Right atrium auricular region (tissue), 2 donors: ENCODE results near the gene MSANTD2. TPM values are rescaled to one million over a fixed set of nuclear protein-coding genes. Genes with fewer than 3 reads are reported as not detected.
A peak's percentile ranks its signal among the peaks of the same experiment; 100 is the strongest.

Experiments used
- DNase-seq: peaks from one replicate; pipeline ENCODE4 v3.0.0-alpha.2; 2019; ENCODE audit warnings: low spot score
- H3K27ac ChIP-seq, 2 donors: fragments of 200-600 bp; sonication (generic); 1 replicate in 1 of 2; 2 replicates in 1 of 2; pipeline ENCODE4 v1.5.1; 2016 to 2019
- H3K27me3 ChIP-seq, 2 donors: fragments of 200-600 bp; sonication (generic); one replicate each; pipeline versions ENCODE4 v1.5.1 to v1.6.0; 2017 to 2019
- H3K36me3 ChIP-seq: fragments of 200-600 bp; sonication (generic); one replicate; pipeline ENCODE4 v1.5.1; 2016
- H3K4me1 ChIP-seq, 2 donors: fragments of 200-600 bp; sonication (generic); one replicate each; pipeline versions ENCODE4 v1.5.1 to v1.6.0; 2017 to 2019
- H3K4me3 ChIP-seq, 2 donors: fragments of 200-600 bp; sonication (generic); 1 replicate in 1 of 2; 2 replicates in 1 of 2; pipeline ENCODE4 v1.5.1; 2017 to 2019; ENCODE audit warnings: mild to moderate bottlenecking in 1 of 2, moderate library complexity in 1 of 2
- H3K9me3 ChIP-seq, 2 donors: fragments of 200-600 bp; sonication (generic); one replicate each; pipeline ENCODE4 v1.5.1; 2019
- total RNA-seq, 2 donors: library from RNA; depleted of rRNA; stranded (reverse); fragments of >200 nt; gene quantifications; one replicate each; pipeline ENCODE4 v1.1.0, GENCODE V29; 2016
- TF ChIP-seq, protein P1 (sequence below), 2 donors: fragments of 200-600 bp; sonication (generic); IDR thresholded peaks; one replicate each; pipeline ENCODE4 v1.5.1; 2019; ENCODE audit warnings: antibody characterized with exemption in 2 of 2

MSANTD2 gene
- total RNA-seq, 2 donors from 2014 or later: 2.9 to 6.5 TPM

DNA sequence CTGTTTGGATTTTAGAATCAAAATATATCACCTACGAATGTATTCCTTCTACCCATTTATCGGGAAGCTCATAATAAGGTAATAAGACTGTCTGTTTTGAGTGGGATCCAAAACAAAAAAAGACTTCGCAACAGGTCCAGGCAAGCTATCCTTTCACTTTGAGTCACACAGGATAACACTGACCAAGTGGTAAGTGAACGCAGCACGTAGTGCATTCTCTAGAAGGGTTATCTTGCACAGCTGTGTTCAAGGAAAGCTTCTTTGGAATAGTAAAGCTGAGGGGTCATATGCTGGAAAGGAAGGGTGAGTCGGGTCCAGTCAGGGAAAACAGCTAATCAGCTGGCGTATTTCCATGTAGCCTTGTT is 82.8 kb downstream of the MSANTD2 start:
- TF ChIP-seq, protein P1, sequence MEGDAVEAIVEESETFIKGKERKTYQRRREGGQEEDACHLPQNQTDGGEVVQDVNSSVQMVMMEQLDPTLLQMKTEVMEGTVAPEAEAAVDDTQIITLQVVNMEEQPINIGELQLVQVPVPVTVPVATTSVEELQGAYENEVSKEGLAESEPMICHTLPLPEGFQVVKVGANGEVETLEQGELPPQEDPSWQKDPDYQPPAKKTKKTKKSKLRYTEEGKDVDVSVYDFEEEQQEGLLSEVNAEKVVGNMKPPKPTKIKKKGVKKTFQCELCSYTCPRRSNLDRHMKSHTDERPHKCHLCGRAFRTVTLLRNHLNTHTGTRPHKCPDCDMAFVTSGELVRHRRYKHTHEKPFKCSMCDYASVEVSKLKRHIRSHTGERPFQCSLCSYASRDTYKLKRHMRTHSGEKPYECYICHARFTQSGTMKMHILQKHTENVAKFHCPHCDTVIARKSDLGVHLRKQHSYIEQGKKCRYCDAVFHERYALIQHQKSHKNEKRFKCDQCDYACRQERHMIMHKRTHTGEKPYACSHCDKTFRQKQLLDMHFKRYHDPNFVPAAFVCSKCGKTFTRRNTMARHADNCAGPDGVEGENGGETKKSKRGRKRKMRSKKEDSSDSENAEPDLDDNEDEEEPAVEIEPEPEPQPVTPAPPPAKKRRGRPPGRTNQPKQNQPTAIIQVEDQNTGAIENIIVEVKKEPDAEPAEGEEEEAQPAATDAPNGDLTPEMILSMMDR (IDR thresholded peaks at IDR 0.05): no peak
- H3K27me3 ChIP-seq: peaks cover 6 to 7% of the 10 kb centered on the region in 2 donors
- peaks cover 0 to 19% of the 10 kb centered on the region in 2 donors for H3K4me1 ChIP-seq
- H3K27ac ChIP-seq: peak overlapping the region; percentile 1 to 44
- H3K4me3 ChIP-seq: peak overlapping the region in 1 of 2 donors; percentile 49
- no peaks in the 10 kb centered on the region for H3K9me3 ChIP-seq
- DNase-seq: no peak
- no peaks in the 10 kb centered on the region for H3K36me3 ChIP-seq

DNA sequence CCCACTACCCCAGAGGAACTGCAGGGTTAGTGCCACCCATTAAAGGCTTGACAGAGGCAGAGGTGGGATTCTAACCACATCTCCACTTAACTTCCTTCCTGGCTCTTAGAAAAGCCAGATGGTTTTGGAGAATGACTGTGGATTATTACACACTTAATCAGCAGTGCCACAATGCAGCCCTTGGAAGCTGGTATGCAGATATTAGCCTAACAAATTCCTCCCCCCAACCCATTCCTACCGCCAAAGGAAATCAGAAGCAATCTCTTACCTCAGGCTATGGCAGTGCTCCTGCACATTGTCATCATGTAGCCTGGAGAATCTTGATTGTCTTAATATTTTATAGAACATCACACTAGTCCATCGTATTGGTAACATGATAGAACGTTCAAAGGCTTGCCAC is 83.6 kb downstream of the MSANTD2 start:
- H3K27me3 ChIP-seq: peaks cover 6 to 7% of the 10 kb centered on the region in 2 donors
- DNase-seq: no peak
- H3K9me3 ChIP-seq: no peaks in the 10 kb centered on the region
- H3K36me3 ChIP-seq: no peaks in the 10 kb centered on the region
- peaks cover 0 to 19% of the 10 kb centered on the region in 2 donors for H3K4me1 ChIP-seq
- TF ChIP-seq, protein P1 (IDR thresholded peaks at IDR 0.05): no peak
- H3K4me3 ChIP-seq: no peak overlapping the region
- H3K27ac ChIP-seq: no peak overlapping the region

Other genes starting within 250 kb of the MSANTD2 start
- not detected for gene OR8A1, start 230.4 kb downstream of the MSANTD2 start, total RNA-seq
- not detected for gene PANX3, start 189.0 kb downstream of the MSANTD2 start, total RNA-seq
- gene TBRG1, start 177.5 kb downstream of the MSANTD2 start, total RNA-seq: 10 to 100 TPM; 20.0 to 27.6 TPM
- 10 to 100 TPM; 12.5 to 40.8 TPM for gene SIAE, start 126.7 kb downstream of the MSANTD2 start, total RNA-seq
- 1 to 10 TPM; 4.7 to 5.9 TPM for gene SPA17, start 126.5 kb downstream of the MSANTD2 start, total RNA-seq
- 1 to 10 TPM; 2.2 to 2.8 TPM for gene NRGN, start 60.5 kb downstream of the MSANTD2 start, total RNA-seq
- 1 to 10 TPM; 1.1 to 6.3 TPM for gene VSIG2, start 48.2 kb downstream of the MSANTD2 start, total RNA-seq
- 10 to 100 TPM; 60.6 to 64.6 TPM for gene ESAM, start 38.1 kb downstream of the MSANTD2 start, total RNA-seq
- gene ROBO3, start 65.0 kb upstream of the MSANTD2 start, total RNA-seq: 10 to 100 TPM in 1 of 2 donors, 1 to 10 TPM in 1; 6.4 to 10.1 TPM
- 10 to 100 TPM; 16.2 to 21.6 TPM for gene ROBO4, start 97.5 kb upstream of the MSANTD2 start, total RNA-seq
- gene HEPN1, start 118.8 kb upstream of the MSANTD2 start, total RNA-seq: not detected
- under 1 TPM in 1 of 2 donors, not detected in 1; 0.83 TPM for gene HEPACAM, start 135.6 kb upstream of the MSANTD2 start, total RNA-seq
- under 1 TPM in 1 of 2 donors, not detected in 1; 0.24 TPM for gene CCDC15, start 153.8 kb upstream of the MSANTD2 start, total RNA-seq